K562 (cell line): ENCODE data around the gene SSBP2.

ENCODE experiments used
- ATF1 ChIP-seq, 2 experiments: fragments of 450-650 bp in 1 of 2; IDR thresholded peaks; 2 replicates each; pipeline ENCODE4 v1.6.1; 2016; ENCODE audit warnings: missing compliant biosample characterization in 1 of 2, missing genetic modification characterization in 1 of 2
- MAZ ChIP-seq, 2 experiments: fragments of 450-650 bp in 1 of 2; sonication (generic) in 1 of 2; formaldehyde crosslinking; IDR thresholded peaks in 1 of 2; conservative IDR thresholded peaks in 1 of 2; 2 replicates each; pipeline versions ENCODE4 v1.4.0 to v1.5.0; 2020; ENCODE audit warnings: mild to moderate bottlenecking in 1 of 2, missing genetic modification reagents in 1 of 2
- TF ChIP-seq, protein P1 (sequence below): fragments of 250-450 bp; sonication (Bioruptor Pico); IDR thresholded peaks from 2 replicates; pipeline ENCODE4 v1.5.0; 2021

- TF ChIP-seq MAZ (CRISPR knock-in tag; conservative IDR thresholded peaks at IDR 0.05 in 1 of 2, IDR thresholded peaks at IDR 0.05 in 1 of 2) (no peak), ATF1 (CRISPR knock-in tag; IDR thresholded peaks at IDR 0.05) (no peak), ATF1 (tag; IDR thresholded peaks at IDR 0.05) (no peak)
- TF ChIP-seq, protein P1, sequence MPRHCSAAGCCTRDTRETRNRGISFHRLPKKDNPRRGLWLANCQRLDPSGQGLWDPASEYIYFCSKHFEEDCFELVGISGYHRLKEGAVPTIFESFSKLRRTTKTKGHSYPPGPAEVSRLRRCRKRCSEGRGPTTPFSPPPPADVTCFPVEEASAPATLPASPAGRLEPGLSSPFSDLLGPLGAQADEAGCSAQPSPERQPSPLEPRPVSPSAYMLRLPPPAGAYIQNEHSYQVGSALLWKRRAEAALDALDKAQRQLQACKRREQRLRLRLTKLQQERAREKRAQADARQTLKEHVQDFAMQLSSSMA, result no peak
These were observed 268.3 kb downstream of the SSBP2 start for GRCh38 chr5:81482595-81482994.
